H1 (cell line): ENCODE data around the gene NID2.

Source experiments
- CEBPB ChIP-seq: IDR thresholded peaks from 2 replicates; pipeline ENCODE4 v1.6.1; 2012; ENCODE audit warnings: low read depth, low read length
- CHD2 ChIP-seq: IDR thresholded peaks from 2 replicates; pipeline ENCODE4 v1.6.1; 2012; ENCODE audit warnings: low read length, improper control_type of control experiment
- E2F6 ChIP-seq: IDR thresholded peaks from 2 replicates; pipeline ENCODE4 v1.6.1; 2012; ENCODE audit warnings: inconsistent platforms
- EGR1 ChIP-seq: IDR thresholded peaks from 2 replicates; pipeline ENCODE4 v1.6.1; 2011; ENCODE audit warnings: low read depth, low read length, borderline replicate concordance
- EP300 ChIP-seq, 2 experiments: IDR thresholded peaks; 1 replicate in 1 of 2; 2 replicates in 1 of 2; pipeline ENCODE4 v1.6.1; 2011 to 2012; ENCODE audit warnings: low read depth in 2 of 2, low read length in 2 of 2, mild to moderate bottlenecking in 2 of 2, borderline replicate concordance in 1 of 2, inconsistent platforms in 1 of 2, moderate library complexity in 1 of 2
- EZH2 ChIP-seq: fragments of 200-600 bp; sonication (generic); IDR thresholded peaks from 2 replicates; pipeline ENCODE4 v1.7.1; 2012; ENCODE audit warnings: low read depth, mild to moderate bottlenecking, moderate library complexity, low read length, inconsistent platforms; ENCODE audit not compliant: severe bottlenecking
- POLR2A ChIP-seq, 2 experiments: IDR thresholded peaks; 1 replicate in 1 of 2; 2 replicates in 1 of 2; pipeline ENCODE4 v1.6.1; 2011; ENCODE audit warnings: low read depth in 2 of 2, low read length in 2 of 2, mild to moderate bottlenecking in 2 of 2; ENCODE audit errors: control extremely low read depth in 1 of 2
- POLR2AphosphoS5 ChIP-seq: IDR thresholded peaks from 2 replicates; pipeline ENCODE4 v1.6.1; 2011; ENCODE audit warnings: low read depth, low read length
- RAD21 ChIP-seq, 2 experiments: IDR thresholded peaks in 1 of 2; conservative IDR thresholded peaks in 1 of 2; 2 replicates each; pipeline ENCODE4 v1.6.1; 2011; ENCODE audit warnings: low read depth in 2 of 2, low read length in 2 of 2, improper control_type of control experiment in 1 of 2, inconsistent platforms in 1 of 2, mild to moderate bottlenecking in 1 of 2, moderate library complexity in 1 of 2
- TF ChIP-seq, protein P1 (sequence below), 3 experiments: IDR thresholded peaks; 1 replicate in 2 of 3; 2 replicates in 1 of 3; pipeline versions ENCODE4 v1.5.1 to v1.6.1; 2011; ENCODE audit warnings: low read length in 3 of 3, mild to moderate bottlenecking in 3 of 3, inconsistent platforms in 2 of 3, low read depth in 1 of 3, moderate library complexity in 1 of 3; ENCODE audit not compliant: insufficient read depth in 1 of 3; ENCODE audit errors: control extremely low read depth in 1 of 3

GRCh38 chr14:52005625-52006024 lies 63.2 kb downstream of the NID2 start:
- TF ChIP-seq, protein P1, sequence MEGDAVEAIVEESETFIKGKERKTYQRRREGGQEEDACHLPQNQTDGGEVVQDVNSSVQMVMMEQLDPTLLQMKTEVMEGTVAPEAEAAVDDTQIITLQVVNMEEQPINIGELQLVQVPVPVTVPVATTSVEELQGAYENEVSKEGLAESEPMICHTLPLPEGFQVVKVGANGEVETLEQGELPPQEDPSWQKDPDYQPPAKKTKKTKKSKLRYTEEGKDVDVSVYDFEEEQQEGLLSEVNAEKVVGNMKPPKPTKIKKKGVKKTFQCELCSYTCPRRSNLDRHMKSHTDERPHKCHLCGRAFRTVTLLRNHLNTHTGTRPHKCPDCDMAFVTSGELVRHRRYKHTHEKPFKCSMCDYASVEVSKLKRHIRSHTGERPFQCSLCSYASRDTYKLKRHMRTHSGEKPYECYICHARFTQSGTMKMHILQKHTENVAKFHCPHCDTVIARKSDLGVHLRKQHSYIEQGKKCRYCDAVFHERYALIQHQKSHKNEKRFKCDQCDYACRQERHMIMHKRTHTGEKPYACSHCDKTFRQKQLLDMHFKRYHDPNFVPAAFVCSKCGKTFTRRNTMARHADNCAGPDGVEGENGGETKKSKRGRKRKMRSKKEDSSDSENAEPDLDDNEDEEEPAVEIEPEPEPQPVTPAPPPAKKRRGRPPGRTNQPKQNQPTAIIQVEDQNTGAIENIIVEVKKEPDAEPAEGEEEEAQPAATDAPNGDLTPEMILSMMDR (IDR thresholded peaks at IDR 0.05; ENCODE audit: control extremely low read depth in 1 of 3, insufficient read depth in 1 of 3, low read depth in 1 of 3, low read length in 3 of 3), result no peak
- no peak for TF ChIP-seq RAD21 (IDR thresholded peaks at IDR 0.05 in 1 of 2, conservative IDR thresholded peaks at IDR 0.05 in 1 of 2; ENCODE audit: low read depth in 2 of 2, low read length in 2 of 2)
- no peak for TF ChIP-seq CHD2
- no peak for TF ChIP-seq EP300 (IDR thresholded peaks at IDR 0.05; ENCODE audit: borderline replicate concordance in 1 of 2, low read depth in 2 of 2, low read length in 2 of 2)
- TF ChIP-seq CEBPB, result no peak
- TF ChIP-seq E2F6, result no peak
- TF ChIP-seq POLR2AphosphoS5, result no peak
- TF ChIP-seq EGR1, result no peak
- no peak for TF ChIP-seq EZH2
- TF ChIP-seq POLR2A (IDR thresholded peaks at IDR 0.05; ENCODE audit: control extremely low read depth in 1 of 2, low read depth in 2 of 2, low read length in 2 of 2), result no peak
